HL-60 (cell line): Measurements from ENCODE around the gene TIAM1.

Source experiments
- CTCF ChIP-seq: IDR thresholded peaks from one replicate; pipeline ENCODE4 v1.5.1; 2011; ENCODE audit warnings: low read length, control low read depth, inconsistent platforms; ENCODE audit not compliant: insufficient read depth
- POLR2AphosphoS5 ChIP-seq: IDR thresholded peaks from 2 replicates; pipeline ENCODE4 v1.6.1; 2012; ENCODE audit warnings: low read depth

- TF ChIP-seq POLR2AphosphoS5: no peak
- no peak for TF ChIP-seq CTCF
Measured at GRCh38 chr21:31119199-31119598, 224.9 kb downstream of the TIAM1 start.
